ENCODE measurements around the gene DDI2. TPM values are rescaled to one million over a fixed set of nuclear protein-coding genes. Genes with fewer than 3 reads are reported as not detected.

The DDI2 gene
- total RNA-seq, 2 donors from 2014 or later = 23.8 to 27.4 TPM

GRCh38 chr1:15663925-15664324, 46.7 kb downstream of the DDI2 start:
- no peak for DNase-seq (ENCODE audit: low spot score)
- intact Hi-C loops (cut with DNase I) = no loop called here

DNA sequence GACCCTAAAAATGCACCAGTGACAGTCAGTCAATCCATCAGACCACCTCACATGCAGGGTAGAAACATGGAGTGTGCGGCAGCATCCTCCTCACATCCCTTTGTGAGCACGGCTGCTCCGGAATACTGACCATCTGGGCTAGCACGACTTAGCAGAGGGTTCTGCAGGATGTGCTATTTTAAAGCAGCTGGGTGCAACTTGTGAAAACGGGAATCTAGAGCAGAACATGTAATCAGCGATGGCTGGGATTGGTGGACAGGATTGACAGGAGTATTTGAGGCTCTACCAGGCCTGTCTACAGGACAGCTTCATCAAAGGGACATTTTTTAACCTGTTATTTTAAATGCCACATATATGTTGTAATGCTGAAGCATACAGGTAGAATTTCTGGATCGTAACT, 50.1 kb downstream of the DDI2 start:
- no peak for DNase-seq (ENCODE audit: low spot score)
- intact Hi-C loops (cut with DNase I) = no loop called here

- no peak for DNase-seq (ENCODE audit: low spot score)
- intact Hi-C loops (cut with DNase I) = no loop called here
Observed at GRCh38 chr1:15668089-15668754, 51.0 kb downstream of the DDI2 start.

GRCh38 chr1:15669074-15669473, 51.8 kb downstream of the DDI2 start:
- DNase-seq (ENCODE audit: low spot score) = no peak
- intact Hi-C loops (cut with DNase I) = no loop called here

DNA sequence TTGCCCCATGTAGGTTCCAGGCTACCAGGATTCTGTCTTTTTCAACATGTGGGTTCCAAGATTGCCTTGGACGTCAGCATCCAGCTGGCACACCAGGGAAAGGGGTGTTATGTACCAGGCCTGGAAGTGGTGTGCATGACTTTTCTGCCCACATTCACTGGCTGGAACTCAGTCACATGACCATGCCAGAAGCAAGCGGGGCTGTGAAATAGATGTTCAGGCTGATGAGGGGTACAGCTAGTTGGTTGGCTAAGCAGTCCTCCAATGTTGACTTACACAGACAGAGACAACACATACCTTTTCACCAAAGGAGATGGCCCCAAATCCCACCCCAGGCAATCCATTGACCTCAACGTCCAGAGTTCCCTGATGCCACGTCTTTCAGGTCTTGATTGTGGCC, 52.6 kb downstream of the DDI2 start:
- DNase-seq (ENCODE audit: low spot score) = no peak
- intact Hi-C loops (cut with DNase I) = loop anchor here in 1 of 2 donors (10.0 kb wide), 1 partner anchor 45 kb away; no protein-coding TSS in a partner anchor

- intact Hi-C loops (cut with DNase I) = loop anchor here in 1 of 2 donors (10.0 kb wide), 1 partner anchor 47 kb away; no protein-coding TSS in a partner anchor
- no peak for DNase-seq (ENCODE audit: low spot score)
Observed at GRCh38 chr1:15671430-15671829, 54.2 kb downstream of the DDI2 start.

GRCh38 chr1:15674386-15675159, 57.3 kb downstream of the DDI2 start:
- DNase-seq (ENCODE audit: low spot score) = no peak
- intact Hi-C loops (cut with DNase I) = loop anchor here in 1 of 2 donors (10.0 kb wide), 1 partner anchor 50 kb away; no protein-coding TSS in a partner anchor

GRCh38 chr1:15676010-15676409, 58.8 kb downstream of the DDI2 start:
- intact Hi-C loops (cut with DNase I) = loop anchor here in 1 of 2 donors (10.0 kb wide), 1 partner anchor 51 kb away; no protein-coding TSS in a partner anchor
- DNase-seq (ENCODE audit: low spot score) = no peak

- no peak for DNase-seq (ENCODE audit: low spot score)
- intact Hi-C loops (cut with DNase I) = loop anchor here in 1 of 2 donors (10.0 kb wide), 1 partner anchor 52 kb away; no protein-coding TSS in a partner anchor
Observed at GRCh38 chr1:15676688-15677661, 59.7 kb downstream of the DDI2 start.

DNA sequence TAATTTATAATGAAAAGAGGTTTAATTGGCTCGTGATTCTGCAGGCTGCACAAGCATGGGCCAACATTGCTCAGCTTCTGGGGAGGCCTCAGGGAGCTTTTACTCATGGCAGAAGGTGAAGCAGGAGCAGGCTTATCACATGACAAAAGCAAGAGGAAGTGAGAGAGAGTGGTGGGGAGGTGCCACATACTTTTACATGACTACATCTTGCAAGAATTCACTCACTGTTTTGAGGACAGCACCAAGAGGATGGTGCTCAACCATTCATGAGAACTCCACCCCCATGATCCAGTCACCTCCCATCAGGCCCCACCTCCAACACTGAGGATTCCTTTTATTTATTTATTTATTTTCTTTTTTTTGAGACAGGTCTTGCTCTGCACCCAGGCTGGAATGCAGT, 61.3 kb downstream of the DDI2 start:
- no peak for DNase-seq (ENCODE audit: low spot score)
- intact Hi-C loops (cut with DNase I) = loop anchor here in 1 of 2 donors (10.0 kb wide), 1 partner anchor 54 kb away; no protein-coding TSS in a partner anchor

DNA sequence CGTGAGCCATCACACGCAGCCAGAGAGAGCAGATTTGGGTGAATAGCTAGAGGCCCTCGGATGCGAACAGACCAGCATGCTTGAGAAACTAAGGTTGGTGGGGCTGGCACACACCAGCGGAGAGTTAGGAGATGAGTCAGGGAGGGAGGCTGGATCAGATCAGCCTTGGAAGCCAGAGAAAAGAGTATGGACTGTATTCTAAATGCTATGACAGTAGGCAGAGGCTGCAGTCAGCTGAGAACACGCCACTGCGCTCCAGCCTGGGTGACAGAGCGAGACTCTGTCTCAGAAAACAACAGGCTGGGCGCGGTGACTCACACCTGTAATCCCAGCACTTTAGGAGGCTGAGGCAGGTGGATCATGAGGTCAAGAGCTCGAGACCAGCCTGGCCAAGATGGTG, 62.9 kb downstream of the DDI2 start:
- no peak for DNase-seq (ENCODE audit: low spot score)
- intact Hi-C loops (cut with DNase I) = no loop called here

- intact Hi-C loops (cut with DNase I) = no loop called here
Observed at GRCh38 chr1:15680561-15681348, 63.5 kb downstream of the DDI2 start.

DNA sequence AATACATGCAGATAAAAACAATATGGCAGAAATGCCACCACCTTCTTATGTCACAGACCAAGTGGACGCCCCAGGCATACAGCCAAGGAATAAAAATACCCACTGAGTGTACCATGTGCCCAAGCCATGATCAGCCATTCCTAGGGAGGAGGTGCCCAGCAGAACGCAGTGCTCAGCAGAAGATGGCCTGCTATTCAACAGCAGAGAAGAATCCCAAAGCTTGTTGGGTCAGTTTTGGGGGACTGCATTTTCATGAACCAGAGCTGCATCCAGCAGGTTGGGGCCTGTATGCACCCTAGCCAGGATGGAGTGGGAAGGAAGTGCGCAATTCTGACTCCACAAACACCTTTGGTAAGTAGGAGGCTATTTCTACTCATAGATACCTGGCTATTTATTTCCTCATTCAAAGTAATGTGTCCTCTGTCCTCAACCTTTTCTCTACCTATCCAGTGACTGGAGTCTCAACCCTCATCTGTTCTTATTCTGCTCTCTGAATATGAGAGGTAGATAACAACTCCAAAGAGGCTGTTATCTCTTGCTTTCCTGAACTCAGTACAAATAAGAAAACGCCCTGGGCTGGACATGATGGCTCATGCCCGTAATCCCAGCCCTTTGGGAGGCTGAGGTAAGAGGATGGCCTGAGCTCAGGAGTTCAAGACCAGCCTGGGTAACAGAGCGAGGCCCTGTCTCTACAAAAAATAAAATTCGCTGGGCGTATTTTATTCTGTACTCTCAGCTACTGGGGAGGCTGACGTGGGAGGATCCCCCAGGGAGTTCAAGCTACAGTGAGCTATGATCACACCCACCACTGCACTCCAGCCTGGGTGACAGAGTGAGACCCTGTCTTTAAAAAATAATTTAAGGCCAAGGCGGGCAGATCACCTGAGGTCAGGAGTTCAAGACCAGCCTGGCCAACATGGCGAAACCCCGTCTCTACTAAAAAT, 64.4 kb downstream of the DDI2 start:
- intact Hi-C loops (cut with DNase I) = no loop called here
- DNase-seq (ENCODE audit: low spot score) = no peak

More at GRCh38 chr1:15680561-15681348, 63.5 kb downstream of the DDI2 start:
- no peak for DNase-seq (ENCODE audit: low spot score)

DNA sequence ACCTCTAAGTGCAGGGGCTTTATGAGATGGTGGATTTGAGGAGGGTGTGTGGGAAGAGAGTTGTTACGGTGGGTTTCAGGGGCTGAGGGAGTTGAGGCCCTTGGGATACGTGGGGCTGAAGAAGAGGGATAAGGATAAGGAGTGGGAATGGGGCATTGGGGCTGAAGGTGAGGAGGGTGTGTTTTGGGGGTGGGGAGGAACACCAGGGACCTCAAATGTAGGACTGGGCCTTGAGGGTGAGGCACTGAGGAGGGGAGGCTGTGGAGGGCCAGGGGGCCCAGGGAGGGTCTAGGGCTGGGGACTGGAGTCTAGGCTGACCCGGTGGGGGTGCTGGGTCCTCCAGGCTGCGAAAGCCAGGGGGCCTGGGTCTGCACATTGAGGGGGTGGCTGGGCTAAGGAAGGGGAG, 65.7 kb downstream of the DDI2 start:
- intact Hi-C loops (cut with DNase I) = no loop called here
- DNase-seq (ENCODE audit: low spot score) = no peak

GRCh38 chr1:15683345-15684039, 66.2 kb downstream of the DDI2 start:
- DNase-seq (ENCODE audit: low spot score) = no peak
- intact Hi-C loops (cut with DNase I) = no loop called here

GRCh38 chr1:15684042-15684461, 66.8 kb downstream of the DDI2 start, which contains the start of gene PLEKHM2:
PLEKHM2 (plus strand) TSS chr1:15684320; CDS start chr1:15684559, 239 bp downstream.
- peak; percentile 85 for DNase-seq (ENCODE audit: low spot score)
- intact Hi-C loops (cut with DNase I) = no loop called here
